Measurements from ENCODE around the gene PCSK6. TPM values are rescaled to one million over a fixed set of nuclear protein-coding genes. Genes with fewer than 3 reads are reported as not detected.

PCSK6 gene
- total RNA-seq, 4 donors from 2014 or later: 12.9 to 31.5 (median 23.7) TPM

DNA sequence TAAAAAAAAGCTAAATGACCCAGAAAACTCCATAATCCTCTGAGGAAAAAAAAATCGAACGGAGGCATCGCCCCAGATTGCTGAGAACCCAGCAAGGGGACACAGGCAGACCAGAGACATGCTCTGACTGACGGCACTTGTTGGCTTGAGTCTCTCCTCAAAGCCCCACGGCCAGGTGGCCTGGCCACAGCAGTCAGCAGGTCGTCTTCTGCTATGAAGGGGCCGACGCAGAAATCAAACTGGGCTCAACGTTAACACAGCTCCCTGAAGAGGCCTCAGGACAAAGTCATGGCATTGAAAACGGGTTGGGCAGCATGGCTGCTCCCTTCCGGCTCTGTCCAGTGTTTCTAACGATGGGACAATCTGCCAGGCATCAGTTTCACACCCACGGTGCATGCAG, 17.5 kb downstream of the PCSK6 start:
- Histone ChIP-seq H3K9me3 (no peaks in the 10 kb centered on the region), H3K4me3 (no peak overlapping the region), H3K27ac (no peak overlapping the region), H3K27me3 (peaks cover 3% of the 10 kb centered on the region), H3K4me1 (peaks cover 7% of the 10 kb centered on the region), H3K36me3 (no peaks in the 10 kb centered on the region)
- 78% methylated on average over 7 of the region's 13 CpGs for WGBS
- TF ChIP-seq POLR2A (IDR thresholded peaks at IDR 0.05): no peak
- TF ChIP-seq EP300 (IDR thresholded peaks at IDR 0.05): no peak
- TF ChIP-seq, protein P1, sequence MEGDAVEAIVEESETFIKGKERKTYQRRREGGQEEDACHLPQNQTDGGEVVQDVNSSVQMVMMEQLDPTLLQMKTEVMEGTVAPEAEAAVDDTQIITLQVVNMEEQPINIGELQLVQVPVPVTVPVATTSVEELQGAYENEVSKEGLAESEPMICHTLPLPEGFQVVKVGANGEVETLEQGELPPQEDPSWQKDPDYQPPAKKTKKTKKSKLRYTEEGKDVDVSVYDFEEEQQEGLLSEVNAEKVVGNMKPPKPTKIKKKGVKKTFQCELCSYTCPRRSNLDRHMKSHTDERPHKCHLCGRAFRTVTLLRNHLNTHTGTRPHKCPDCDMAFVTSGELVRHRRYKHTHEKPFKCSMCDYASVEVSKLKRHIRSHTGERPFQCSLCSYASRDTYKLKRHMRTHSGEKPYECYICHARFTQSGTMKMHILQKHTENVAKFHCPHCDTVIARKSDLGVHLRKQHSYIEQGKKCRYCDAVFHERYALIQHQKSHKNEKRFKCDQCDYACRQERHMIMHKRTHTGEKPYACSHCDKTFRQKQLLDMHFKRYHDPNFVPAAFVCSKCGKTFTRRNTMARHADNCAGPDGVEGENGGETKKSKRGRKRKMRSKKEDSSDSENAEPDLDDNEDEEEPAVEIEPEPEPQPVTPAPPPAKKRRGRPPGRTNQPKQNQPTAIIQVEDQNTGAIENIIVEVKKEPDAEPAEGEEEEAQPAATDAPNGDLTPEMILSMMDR (IDR thresholded peaks at IDR 0.05): no peak
- no peak for DNase-seq (ENCODE audit: low spot score in 2 of 2)

DNA sequence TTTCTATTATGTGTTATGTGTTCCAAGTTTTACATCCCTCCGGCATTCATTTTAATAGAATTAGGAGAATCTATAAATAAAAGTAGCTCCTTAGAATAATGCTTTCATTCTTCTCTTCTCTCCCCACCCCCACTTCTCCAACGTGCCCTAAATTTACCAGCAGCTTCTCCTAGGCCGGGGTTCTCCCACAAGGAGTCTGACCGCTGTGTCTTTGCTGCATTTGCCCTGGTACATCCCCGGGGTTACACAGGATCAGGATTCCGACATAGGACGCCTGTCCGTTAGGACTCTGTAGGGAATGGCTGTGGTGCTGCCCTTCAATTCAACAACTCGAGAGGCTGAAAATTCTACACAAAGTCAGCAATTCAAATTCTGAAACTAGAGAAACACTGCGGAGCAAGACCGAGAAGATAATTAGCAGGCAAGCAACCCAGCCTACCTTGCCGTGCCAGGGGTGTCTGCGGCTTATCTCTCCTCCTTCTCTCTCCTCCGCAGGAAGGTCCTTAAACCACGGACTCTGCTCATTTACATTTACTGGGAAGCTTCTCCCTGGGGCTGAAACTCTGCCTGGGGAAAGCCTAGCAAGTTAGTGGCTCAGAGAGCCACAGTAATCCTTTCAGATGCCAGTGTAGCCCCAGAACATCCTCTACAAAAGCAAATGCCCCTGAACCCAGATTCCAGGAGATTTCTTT, 18.8 kb downstream of the PCSK6 start:
- Histone ChIP-seq H3K36me3 (no peaks in the 10 kb centered on the region), H3K27me3 (peaks cover 3% of the 10 kb centered on the region), H3K4me3 (no peak overlapping the region), H3K4me1 (peaks cover 7% of the 10 kb centered on the region), H3K27ac (no peak overlapping the region), H3K9me3 (no peaks in the 10 kb centered on the region)
- whole genome bisulfite sequencing: 75% methylated on average over 15 of the region's 15 CpGs
- TF ChIP-seq, protein P1 (IDR thresholded peaks at IDR 0.05): no peak
- TF ChIP-seq POLR2AphosphoS5 (IDR thresholded peaks at IDR 0.05): no peak
- TF ChIP-seq POLR2A (IDR thresholded peaks at IDR 0.05): no peak
- no peak for TF ChIP-seq EP300 (IDR thresholded peaks at IDR 0.05)
- DNase-seq (ENCODE audit: low spot score in 2 of 2): no peak

DNA sequence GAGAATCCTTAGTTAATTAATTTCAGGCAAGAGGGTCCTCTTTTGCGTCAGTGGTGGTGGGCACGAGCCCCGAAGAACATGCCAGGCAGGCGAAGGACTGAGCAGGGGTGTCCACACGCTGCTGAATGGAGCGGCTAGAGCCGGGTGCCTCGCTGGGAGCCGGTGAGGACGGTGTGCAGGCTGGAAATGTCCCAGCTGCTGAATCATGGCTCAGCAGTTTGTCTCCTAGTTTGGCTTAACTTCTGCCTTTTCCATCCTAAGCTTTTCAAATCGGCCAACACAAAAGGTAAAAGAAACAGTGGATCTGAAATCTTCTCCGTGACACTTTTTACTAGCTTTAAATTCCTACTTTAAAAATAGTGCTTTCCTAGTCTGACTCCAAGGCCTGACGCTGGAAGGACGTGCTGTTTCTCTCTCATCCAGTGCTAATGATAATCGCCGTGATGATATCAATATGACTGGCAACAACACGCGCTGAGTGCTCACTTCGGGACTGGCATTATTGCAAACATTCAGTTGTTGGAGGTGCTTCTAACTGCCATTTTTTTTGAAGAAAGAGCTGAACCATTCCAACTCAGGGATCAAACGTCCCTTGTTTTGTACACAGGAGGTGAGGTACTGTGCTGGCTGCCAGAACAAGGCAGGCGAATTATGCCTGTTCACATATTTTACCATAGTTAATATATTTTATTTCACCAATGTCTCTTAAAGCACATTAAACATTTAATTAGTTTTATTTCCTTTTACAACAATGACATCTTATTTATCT, 19.8 kb downstream of the PCSK6 start:
- 56% methylated on average over 21 of the region's 21 CpGs for WGBS
- no peak for DNase-seq (ENCODE audit: low spot score in 2 of 2)
- Histone ChIP-seq H3K27ac (no peak overlapping the region), H3K36me3 (no peaks in the 10 kb centered on the region), H3K27me3 (peaks cover 3% of the 10 kb centered on the region), H3K4me3 (no peak overlapping the region), H3K9me3 (no peaks in the 10 kb centered on the region), H3K4me1 (peaks cover 7% of the 10 kb centered on the region)
- TF ChIP-seq EP300 (IDR thresholded peaks at IDR 0.05): no peak
- TF ChIP-seq, protein P1 (IDR thresholded peaks at IDR 0.05): no peak
- TF ChIP-seq POLR2AphosphoS5 (IDR thresholded peaks at IDR 0.05): no peak
- no peak for TF ChIP-seq POLR2A (IDR thresholded peaks at IDR 0.05)

DNA sequence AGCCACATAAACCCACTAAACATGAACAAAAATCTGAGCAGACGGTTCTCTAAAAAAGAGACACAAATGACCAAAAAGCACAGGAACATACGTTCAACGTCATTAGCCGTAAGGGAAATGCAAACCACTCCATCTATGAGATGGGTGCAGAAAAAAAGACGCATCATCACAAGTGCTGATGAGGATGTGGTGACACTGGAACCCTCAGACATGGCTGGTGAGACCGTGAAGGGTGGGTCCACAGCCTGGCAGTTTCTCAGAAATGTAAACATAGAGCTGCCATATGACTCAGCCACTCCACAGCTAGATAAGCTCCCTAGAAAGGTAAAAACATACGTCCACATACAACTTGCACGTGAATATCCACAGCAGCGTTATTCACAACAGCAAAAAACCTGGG, 23.3 kb downstream of the PCSK6 start:
- DNase-seq (ENCODE audit: low spot score in 2 of 2): no peak
- Histone ChIP-seq H3K36me3 (no peaks in the 10 kb centered on the region), H3K27ac (no peak overlapping the region), H3K4me1 (peaks cover 10% of the 10 kb centered on the region), H3K27me3 (peaks cover 3% of the 10 kb centered on the region), H3K9me3 (no peaks in the 10 kb centered on the region), H3K4me3 (no peak overlapping the region)
- WGBS: 96% methylated on average over 9 of the region's 9 CpGs
- TF ChIP-seq POLR2A (IDR thresholded peaks at IDR 0.05): no peak
- TF ChIP-seq, protein P1 (IDR thresholded peaks at IDR 0.05): no peak

DNA sequence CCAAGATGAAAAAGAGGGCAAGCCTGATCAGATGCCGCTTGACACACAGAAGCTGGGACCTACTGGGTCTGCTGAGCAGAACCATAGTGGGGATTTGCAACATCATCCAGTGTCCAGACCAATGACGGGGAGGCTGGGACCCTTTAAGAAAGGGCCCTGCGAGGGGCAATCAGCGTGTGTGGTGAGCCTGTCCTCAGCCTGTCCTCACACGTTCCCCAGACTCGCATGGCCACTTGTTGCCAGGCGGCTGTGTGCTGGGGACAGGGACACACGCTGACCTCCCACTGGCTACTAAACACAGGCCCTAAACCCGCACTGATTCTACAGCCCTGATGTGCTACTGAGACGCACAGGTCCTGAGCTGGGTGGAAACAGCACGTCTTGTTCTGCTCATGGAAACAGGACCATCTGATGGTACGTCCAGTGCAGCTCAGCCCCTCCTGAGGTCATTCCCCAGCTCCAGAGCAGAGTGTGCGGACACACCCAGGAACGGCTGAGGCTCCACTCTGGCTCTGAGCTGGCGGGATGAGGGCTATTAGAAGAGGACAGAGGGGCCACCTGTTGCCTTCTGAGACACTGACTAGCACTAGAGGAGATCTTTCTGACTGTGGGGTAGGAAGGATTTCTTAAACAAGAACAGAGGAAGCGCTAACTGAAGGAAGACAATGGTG, 24.4 kb downstream of the PCSK6 start:
- H3K4me1 ChIP-seq: peaks cover 10% of the 10 kb centered on the region
- H3K9me3 ChIP-seq: no peaks in the 10 kb centered on the region
- WGBS: 91% methylated on average over 14 of the region's 16 CpGs
- no peaks in the 10 kb centered on the region for H3K36me3 ChIP-seq
- TF ChIP-seq, protein P1 (IDR thresholded peaks at IDR 0.05): no peak
- no peak for TF ChIP-seq POLR2A (IDR thresholded peaks at IDR 0.05)
- no peak for TF ChIP-seq EP300 (IDR thresholded peaks at IDR 0.05)
- TF ChIP-seq POLR2AphosphoS5 (IDR thresholded peaks at IDR 0.05): no peak
- no peak overlapping the region for H3K4me3 ChIP-seq
- H3K27ac ChIP-seq: no peak overlapping the region
- DNase-seq (ENCODE audit: low spot score in 2 of 2): no peak
- H3K27me3 ChIP-seq: no peaks in the 10 kb centered on the region
